Cardiac muscle cell (in vitro differentiated cells and primary cell): ENCODE data around the gene DLX6. TPM values are rescaled to one million over a fixed set of nuclear protein-coding genes. Genes with fewer than 3 reads are reported as not detected.

Experiments used
- DNase-seq, 2 donors: peaks; one replicate each; pipeline versions ENCODE4 v3.0.0 to v3.0.0-alpha.2; 2010 to 2017; ENCODE audit warnings: low read depth in 1 of 2, low spot score in 1 of 2
- H3K27ac ChIP-seq: fragments of 200-600 bp; sonication (generic); 2 replicates; pipeline ENCODE4 v1.5.1; 2016
- H3K27me3 ChIP-seq: fragments of 200-600 bp; sonication (generic); 2 replicates; pipeline ENCODE4 v1.6.0; 2016; ENCODE audit warnings: control low read depth
- H3K36me3 ChIP-seq: fragments of 200-600 bp; sonication (generic); 2 replicates; pipeline ENCODE4 v1.5.1; 2016; ENCODE audit warnings: control low read depth
- H3K4me1 ChIP-seq: fragments of 200-600 bp; sonication (generic); 2 replicates; pipeline ENCODE4 v1.8.1; 2017; ENCODE audit warnings: low read depth, mild to moderate bottlenecking, mixed run types
- H3K4me3 ChIP-seq: fragments of 200-600 bp; sonication (generic); 2 replicates; pipeline ENCODE4 v1.5.1; 2016; ENCODE audit warnings: mild to moderate bottlenecking
- H3K9me3 ChIP-seq: fragments of 200-600 bp; sonication (generic); 2 replicates; pipeline ENCODE4 v1.5.1; 2017; ENCODE audit warnings: low read depth, mild to moderate bottlenecking, control low read depth
- polyA plus RNA-seq: library from polyadenylated mRNA; unstranded; fragments of >200 nt; fragmentation: Nextera tagmentation; extraction: Ambion mirVana; gene quantifications from 2 replicates; pipeline ENCODE4 v1.2.1, GENCODE V29; 2016
- total RNA-seq: library from RNA; depleted of rRNA; stranded (reverse); fragments of >200 nt; gene quantifications from 2 replicates; pipeline ENCODE4 v1.2.3, GENCODE V29; 2016
- TF ChIP-seq, protein P1 (sequence below): IDR thresholded peaks from 2 replicates; pipeline ENCODE4 v1.5.1; 2012; ENCODE audit warnings: low read depth, mild to moderate bottlenecking, low read length

The DLX6 gene
- total and polyA plus RNA-seq, 2 experiments from 2014 or later, result not detected

DNA sequence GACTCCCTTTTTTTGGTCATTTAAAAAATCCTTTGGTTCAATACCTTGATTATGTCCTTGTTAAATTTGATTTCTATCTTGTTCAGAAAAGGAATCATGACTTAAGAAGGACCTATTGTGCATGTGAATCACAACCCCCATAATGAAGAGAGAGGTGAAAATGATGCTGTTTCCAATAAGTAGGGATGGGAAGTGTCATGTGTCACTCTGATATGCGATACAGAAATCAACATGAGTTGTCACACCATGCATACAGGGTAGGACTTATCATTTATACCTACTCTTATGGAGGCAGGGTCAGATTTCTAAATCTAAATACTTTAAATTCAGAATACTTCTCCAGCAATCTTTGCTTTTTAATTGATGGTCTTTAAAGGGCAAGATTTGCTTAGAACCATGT, 19.4 kb upstream of the DLX6 start:
- no peak overlapping the region for H3K27ac ChIP-seq
- no peak overlapping the region for H3K4me3 ChIP-seq
- H3K27me3 ChIP-seq, result peaks cover 76% of the 10 kb centered on the region
- no peaks in the 10 kb centered on the region for H3K36me3 ChIP-seq
- no peaks in the 10 kb centered on the region for H3K4me1 ChIP-seq
- no peaks in the 10 kb centered on the region for H3K9me3 ChIP-seq
- TF ChIP-seq, protein P1, sequence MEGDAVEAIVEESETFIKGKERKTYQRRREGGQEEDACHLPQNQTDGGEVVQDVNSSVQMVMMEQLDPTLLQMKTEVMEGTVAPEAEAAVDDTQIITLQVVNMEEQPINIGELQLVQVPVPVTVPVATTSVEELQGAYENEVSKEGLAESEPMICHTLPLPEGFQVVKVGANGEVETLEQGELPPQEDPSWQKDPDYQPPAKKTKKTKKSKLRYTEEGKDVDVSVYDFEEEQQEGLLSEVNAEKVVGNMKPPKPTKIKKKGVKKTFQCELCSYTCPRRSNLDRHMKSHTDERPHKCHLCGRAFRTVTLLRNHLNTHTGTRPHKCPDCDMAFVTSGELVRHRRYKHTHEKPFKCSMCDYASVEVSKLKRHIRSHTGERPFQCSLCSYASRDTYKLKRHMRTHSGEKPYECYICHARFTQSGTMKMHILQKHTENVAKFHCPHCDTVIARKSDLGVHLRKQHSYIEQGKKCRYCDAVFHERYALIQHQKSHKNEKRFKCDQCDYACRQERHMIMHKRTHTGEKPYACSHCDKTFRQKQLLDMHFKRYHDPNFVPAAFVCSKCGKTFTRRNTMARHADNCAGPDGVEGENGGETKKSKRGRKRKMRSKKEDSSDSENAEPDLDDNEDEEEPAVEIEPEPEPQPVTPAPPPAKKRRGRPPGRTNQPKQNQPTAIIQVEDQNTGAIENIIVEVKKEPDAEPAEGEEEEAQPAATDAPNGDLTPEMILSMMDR, result no peak
- DNase-seq, result no peak

DNA sequence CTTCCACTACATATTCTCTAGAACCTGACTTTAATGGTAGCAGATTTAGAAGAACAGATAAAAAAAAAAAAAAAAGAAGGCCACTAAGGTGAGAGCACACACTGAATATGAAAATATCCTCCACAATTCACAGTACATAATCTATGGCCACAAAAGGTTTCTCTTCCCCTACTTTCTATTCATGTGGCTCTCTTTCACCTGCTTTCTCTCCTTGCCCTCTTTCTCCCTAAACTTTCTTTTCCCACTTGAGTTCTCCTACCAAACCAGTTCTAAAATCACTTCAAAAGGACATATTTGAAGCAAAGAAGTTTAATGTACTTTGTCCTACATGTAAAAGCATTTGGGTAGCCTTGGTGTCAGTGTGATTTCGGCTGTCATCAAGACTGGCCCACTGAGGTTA, 18.5 kb upstream of the DLX6 start:
- H3K36me3 ChIP-seq, result no peaks in the 10 kb centered on the region
- no peaks in the 10 kb centered on the region for H3K9me3 ChIP-seq
- peaks cover 85% of the 10 kb centered on the region for H3K27me3 ChIP-seq
- TF ChIP-seq, protein P1, result no peak
- no peak for DNase-seq
- no peaks in the 10 kb centered on the region for H3K4me1 ChIP-seq
- H3K4me3 ChIP-seq, result no peak overlapping the region
- no peak overlapping the region for H3K27ac ChIP-seq

DNA sequence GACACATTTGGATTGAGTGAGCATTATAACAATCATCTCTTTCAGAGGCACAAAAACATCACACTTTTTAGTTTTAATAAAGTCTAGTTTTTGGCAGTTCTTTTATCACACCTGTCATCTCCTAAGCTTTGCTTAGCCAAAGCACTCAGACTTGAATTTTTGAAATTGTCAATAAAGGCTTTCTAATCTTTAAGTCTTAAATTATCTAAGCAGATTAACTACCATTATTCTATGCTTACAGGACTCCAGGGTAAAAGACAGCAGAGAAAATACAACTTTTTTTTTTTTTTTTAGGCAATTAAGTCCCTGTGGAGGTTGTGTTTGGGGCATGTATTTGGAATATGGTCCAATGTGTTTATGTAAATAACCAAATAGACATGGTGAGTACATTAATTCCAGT, 17.6 kb upstream of the DLX6 start:
- Histone ChIP-seq H3K9me3 (no peaks in the 10 kb centered on the region), H3K36me3 (no peaks in the 10 kb centered on the region), H3K27me3 (peaks cover 92% of the 10 kb centered on the region), H3K27ac (no peak overlapping the region), H3K4me3 (no peak overlapping the region), H3K4me1 (no peaks in the 10 kb centered on the region)
- TF ChIP-seq, protein P1, result no peak
- no peak for DNase-seq

DNA sequence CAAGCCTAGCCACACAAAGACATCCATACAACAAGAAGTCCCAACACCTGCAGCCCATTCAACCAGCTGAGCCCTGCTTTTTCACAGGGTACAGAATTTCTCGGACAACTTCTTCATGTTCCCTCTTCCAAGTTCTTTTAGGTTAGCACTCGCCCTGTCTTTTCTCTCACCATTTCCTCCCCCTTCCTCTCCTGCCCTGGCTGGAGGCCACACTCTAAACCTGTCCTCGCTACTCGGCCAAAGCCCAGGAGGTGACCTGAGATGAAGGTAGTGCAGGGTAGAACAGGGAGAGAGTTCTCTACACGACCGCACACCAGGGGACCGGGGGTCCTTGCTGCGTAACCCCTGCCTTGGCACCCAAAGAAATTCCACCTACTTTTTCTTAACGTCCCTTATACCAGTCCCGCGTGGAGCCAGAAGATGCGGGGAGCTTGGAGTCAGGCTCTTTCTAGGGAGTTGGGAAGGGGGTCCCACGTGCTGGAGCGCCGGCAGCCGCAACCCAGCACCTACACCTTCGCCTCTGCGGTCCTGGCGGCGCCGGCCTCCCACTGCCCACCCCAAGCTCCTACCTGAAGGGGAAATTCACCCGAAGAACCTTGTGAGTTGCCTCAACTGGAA, 16.0 kb upstream of the DLX6 start:
- Histone ChIP-seq H3K36me3 (no peaks in the 10 kb centered on the region), H3K27me3 (peaks cover 99% of the 10 kb centered on the region), H3K9me3 (no peaks in the 10 kb centered on the region), H3K4me3 (no peak overlapping the region), H3K4me1 (no peaks in the 10 kb centered on the region), H3K27ac (no peak overlapping the region)
- DNase-seq, result no peak
- TF ChIP-seq, protein P1, result no peak

DNA sequence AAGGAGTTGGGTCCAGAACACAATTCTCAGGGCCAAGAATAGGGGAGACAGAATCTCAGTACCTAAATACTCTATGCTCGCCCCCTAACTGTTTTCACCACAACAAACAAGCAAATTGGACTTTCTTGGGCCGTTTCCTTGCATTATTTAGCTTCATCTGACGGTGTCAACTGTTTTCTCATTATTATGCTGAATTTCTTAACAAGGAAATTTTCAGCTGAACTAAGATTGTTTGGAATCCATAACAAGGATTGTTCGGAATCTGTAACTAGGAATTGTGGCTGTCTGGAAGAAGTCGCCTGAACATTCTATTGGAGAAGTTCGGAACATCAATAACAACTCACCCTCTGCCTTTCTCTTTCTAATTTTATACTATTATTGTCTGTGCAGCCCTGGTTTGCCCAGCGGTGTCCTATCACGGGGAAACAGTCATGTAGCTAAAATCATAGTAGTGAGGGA, 15.5 kb upstream of the DLX6 start:
- Histone ChIP-seq H3K4me3 (no peak overlapping the region), H3K9me3 (no peaks in the 10 kb centered on the region), H3K36me3 (no peaks in the 10 kb centered on the region), H3K27ac (no peak overlapping the region), H3K27me3 (peaks cover 100% of the 10 kb centered on the region), H3K4me1 (no peaks in the 10 kb centered on the region)
- TF ChIP-seq, protein P1, result no peak
- no peak for DNase-seq
